Neural crest cell (in vitro differentiated cells): Measurements from ENCODE around the gene HTR1A. TPM values are rescaled to one million over a fixed set of nuclear protein-coding genes. Genes with fewer than 3 reads are reported as not detected.

ENCODE experiments used
- DNase-seq: peaks from one replicate; pipeline ENCODE4 v3.0.0; 2021; ENCODE audit warnings: low read depth, mixed read lengths, low spot score
- H3K27ac Mint-ChIP-seq: one replicate; pipeline ENCODE4 v1.8.0; 2021; ENCODE audit warnings: mild to moderate bottlenecking, mixed read lengths; ENCODE audit not compliant: unreplicated experiment
- H3K27me3 Mint-ChIP-seq: 2 replicates; pipeline ENCODE4 v1.8.0; 2021; ENCODE audit warnings: low read depth, mild to moderate bottlenecking, mixed read lengths
- H3K36me3 Mint-ChIP-seq: 2 replicates; pipeline ENCODE4 v1.8.0; 2021; ENCODE audit warnings: low read depth, mild to moderate bottlenecking, mixed read lengths
- H3K4me1 Mint-ChIP-seq: 2 replicates; pipeline ENCODE4 v1.8.0; 2021; ENCODE audit warnings: mixed read lengths
- H3K4me3 Mint-ChIP-seq: one replicate; pipeline ENCODE4 v1.8.0; 2021; ENCODE audit warnings: mild to moderate bottlenecking, mixed read lengths
- H3K9me3 Mint-ChIP-seq: 2 replicates; pipeline ENCODE4 v1.8.0; 2021; ENCODE audit warnings: mixed read lengths
- long read RNA-seq: library from polyadenylated mRNA; unstranded; transcript quantifications from one replicate; pipeline ENCODE4 v2.0.0, GENCODE V29; 2020
- total RNA-seq: library from RNA; stranded (reverse); gene quantifications from 2 replicates; pipeline ENCODE4 v1.2.1, GENCODE V29; 2021
- TF ChIP-seq, protein P1 (sequence below): fragments of 200-600 bp; sonication (generic); conservative IDR thresholded peaks from 2 replicates; pipeline ENCODE4 v1.5.0; 2021; ENCODE audit warnings: antibody characterized with exemption, mild to moderate bottlenecking

The HTR1A gene
- total RNA-seq: not detected in 2 replicates
- long read RNA-seq: 0 reads

- TF ChIP-seq, protein P1, sequence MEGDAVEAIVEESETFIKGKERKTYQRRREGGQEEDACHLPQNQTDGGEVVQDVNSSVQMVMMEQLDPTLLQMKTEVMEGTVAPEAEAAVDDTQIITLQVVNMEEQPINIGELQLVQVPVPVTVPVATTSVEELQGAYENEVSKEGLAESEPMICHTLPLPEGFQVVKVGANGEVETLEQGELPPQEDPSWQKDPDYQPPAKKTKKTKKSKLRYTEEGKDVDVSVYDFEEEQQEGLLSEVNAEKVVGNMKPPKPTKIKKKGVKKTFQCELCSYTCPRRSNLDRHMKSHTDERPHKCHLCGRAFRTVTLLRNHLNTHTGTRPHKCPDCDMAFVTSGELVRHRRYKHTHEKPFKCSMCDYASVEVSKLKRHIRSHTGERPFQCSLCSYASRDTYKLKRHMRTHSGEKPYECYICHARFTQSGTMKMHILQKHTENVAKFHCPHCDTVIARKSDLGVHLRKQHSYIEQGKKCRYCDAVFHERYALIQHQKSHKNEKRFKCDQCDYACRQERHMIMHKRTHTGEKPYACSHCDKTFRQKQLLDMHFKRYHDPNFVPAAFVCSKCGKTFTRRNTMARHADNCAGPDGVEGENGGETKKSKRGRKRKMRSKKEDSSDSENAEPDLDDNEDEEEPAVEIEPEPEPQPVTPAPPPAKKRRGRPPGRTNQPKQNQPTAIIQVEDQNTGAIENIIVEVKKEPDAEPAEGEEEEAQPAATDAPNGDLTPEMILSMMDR: no peak
- Mint-ChIP-seq H3K27ac (no peak within 1 kb of the TSS), H3K9me3 (no peaks in the 10 kb centered on the region), H3K27me3 (peaks cover 76% of the 10 kb centered on the region), H3K4me1 (peaks cover 22% of the 10 kb centered on the region), H3K4me3 (peak within 1 kb of the TSS; percentile 50), H3K36me3 (peaks cover 2% of the 10 kb centered on the region)
- DNase-seq: no peak
Observed at GRCh38 chr5:63962279-63962678, at the start of gene HTR1A. Gene HTR1A (minus strand): TSS chr5:63962445. CDS start chr5:63961719, 726 bp downstream.

DNA sequence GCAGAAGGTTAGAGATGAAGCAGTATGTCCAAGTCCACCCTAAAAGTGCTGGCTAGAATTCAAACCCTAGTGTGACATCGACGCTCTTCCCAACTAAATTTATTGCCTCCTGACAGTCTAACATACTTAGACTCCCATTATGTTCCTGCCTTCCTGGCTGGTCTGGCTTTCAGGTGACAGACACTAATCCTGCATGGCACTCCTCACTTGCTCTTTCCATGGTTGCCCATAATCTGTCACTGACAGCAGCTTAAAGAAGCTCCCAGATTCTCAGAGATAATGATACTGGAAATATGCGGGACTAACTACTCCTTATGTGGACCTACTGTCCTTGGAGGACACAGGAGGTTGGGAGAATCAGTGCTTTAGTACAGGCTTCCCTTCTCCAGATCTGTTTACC is 41.7 kb upstream of the HTR1A start:
- H3K36me3 Mint-ChIP-seq: no peaks in the 10 kb centered on the region
- TF ChIP-seq, protein P1: no peak
- no peaks in the 10 kb centered on the region for H3K4me1 Mint-ChIP-seq
- no peak for DNase-seq
- H3K4me3 Mint-ChIP-seq: no peak overlapping the region
- H3K9me3 Mint-ChIP-seq: no peaks in the 10 kb centered on the region
- H3K27ac Mint-ChIP-seq: no peak overlapping the region
- no peaks in the 10 kb centered on the region for H3K27me3 Mint-ChIP-seq

- no peak for DNase-seq
- Mint-ChIP-seq H3K27ac (no peak overlapping the region), H3K9me3 (peaks cover 2% of the 10 kb centered on the region), H3K4me3 (no peak overlapping the region), H3K4me1 (no peaks in the 10 kb centered on the region), H3K27me3 (no peaks in the 10 kb centered on the region), H3K36me3 (no peaks in the 10 kb centered on the region)
- TF ChIP-seq, protein P1: no peak
Observed at GRCh38 chr5:64000096-64000495, 37.9 kb upstream of the HTR1A start.

DNA sequence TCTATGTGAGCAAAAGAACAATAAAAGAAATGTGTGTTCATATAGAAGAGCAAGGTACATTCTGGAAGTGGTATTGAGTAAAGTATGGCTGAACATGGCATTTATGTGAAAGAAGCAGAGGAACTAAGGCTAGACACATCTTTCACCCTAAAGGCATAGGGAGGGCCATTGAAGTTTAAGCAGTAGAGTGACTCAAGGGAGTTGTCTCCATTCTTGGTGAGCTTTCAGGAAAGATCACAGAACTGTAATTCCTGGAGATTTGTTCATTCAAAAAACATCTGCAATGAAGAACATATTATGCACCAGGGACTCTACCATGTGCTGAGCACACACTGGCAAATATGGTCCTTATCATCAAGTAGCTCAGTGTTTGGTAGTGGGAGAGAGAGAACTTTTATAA is 24.8 kb upstream of the HTR1A start:
- Mint-ChIP-seq H3K27ac (no peak overlapping the region), H3K36me3 (no peaks in the 10 kb centered on the region), H3K4me3 (no peak overlapping the region), H3K9me3 (no peaks in the 10 kb centered on the region), H3K27me3 (no peaks in the 10 kb centered on the region), H3K4me1 (no peaks in the 10 kb centered on the region)
- TF ChIP-seq, protein P1: no peak
- no peak for DNase-seq

- TF ChIP-seq, protein P1: no peak
- Mint-ChIP-seq H3K9me3 (no peaks in the 10 kb centered on the region), H3K4me3 (no peak overlapping the region), H3K27me3 (peaks cover 3% of the 10 kb centered on the region), H3K27ac (no peak overlapping the region), H3K36me3 (no peaks in the 10 kb centered on the region), H3K4me1 (no peaks in the 10 kb centered on the region)
- DNase-seq: no peak
Observed at GRCh38 chr5:63981864-63982263, 19.6 kb upstream of the HTR1A start.

DNA sequence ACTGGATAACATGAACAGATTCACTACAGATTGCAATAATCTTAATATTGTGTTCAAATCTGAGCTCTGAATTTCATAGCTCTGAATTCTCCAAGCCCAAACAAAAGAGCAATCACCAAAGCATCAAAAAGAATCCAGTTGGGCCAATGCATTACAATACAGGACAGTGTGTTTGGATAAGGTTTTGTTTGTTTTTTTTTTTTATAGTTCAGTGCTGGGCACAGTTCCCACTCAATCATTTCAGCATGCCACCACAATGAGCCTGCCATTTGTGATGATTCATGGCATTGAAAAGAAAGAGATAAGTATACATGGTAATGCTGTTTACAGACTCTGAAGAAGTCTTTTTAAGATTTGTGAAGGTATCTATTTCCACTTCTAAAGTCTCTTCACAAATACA is 1.7 kb upstream of the HTR1A start:
- no peak overlapping the region for H3K27ac Mint-ChIP-seq
- H3K4me1 Mint-ChIP-seq: peaks cover 13% of the 10 kb centered on the region
- H3K27me3 Mint-ChIP-seq: peaks cover 67% of the 10 kb centered on the region
- no peak for DNase-seq
- no peak overlapping the region for H3K4me3 Mint-ChIP-seq
- H3K9me3 Mint-ChIP-seq: no peaks in the 10 kb centered on the region
- H3K36me3 Mint-ChIP-seq: peaks cover 2% of the 10 kb centered on the region
- TF ChIP-seq, protein P1: no peak
